ENCODE results near the gene PSD4.

PSD4 gene

GRCh38 chr2:113238871-113239839 is 65.4 kb downstream of the PSD4 start:
- WGBS = 94% methylated on average over 9 of the region's 9 CpGs
- peaks cover 32 to 48% of the 10 kb centered on the region in 2 experiments for H3K36me3 ChIP-seq (ENCODE audit: control insufficient read depth in 1 of 2, insufficient read depth in 2 of 2, low read depth in 1 of 2, low read length in 2 of 2)

GRCh38 chr2:113240150-113240914 is 66.6 kb downstream of the PSD4 start:
- H3K4me1 ChIP-seq (ENCODE audit: control insufficient read depth, insufficient read depth, low read depth, low read length) = peaks cover 42% of the 10 kb centered on the region
- peak overlapping the region; percentile 85 for H2AK5ac ChIP-seq (ENCODE audit: low read length, severe bottlenecking)
- H3K27me3 ChIP-seq (ENCODE audit: control insufficient read depth in 1 of 2, insufficient read depth in 1 of 2, low read length in 2 of 2) = no peaks in the 10 kb centered on the region
- peak overlapping the region; percentile 85 for H3K9ac ChIP-seq (ENCODE audit: low read length)
- WGBS = 16% methylated on average over 12 of the region's 15 CpGs
- H3K79me1 ChIP-seq (replicated peaks; ENCODE audit: low read length, poor library complexity, severe bottlenecking) = peaks cover 1% of the 10 kb centered on the region
- no peak overlapping the region for H4K8ac ChIP-seq (ENCODE audit: low read length)
- H2BK15ac ChIP-seq (ENCODE audit: low read depth, poor library complexity, severe bottlenecking) = no peak overlapping the region
- no peak overlapping the region for H2AFZ ChIP-seq (ENCODE audit: low read depth, low read length)
- H3K4me3 ChIP-seq (ENCODE audit: insufficient read depth in 1 of 2, low read depth in 1 of 2, low read length in 2 of 2) = peak overlapping the region in 1 of 2 experiments; percentile 36
- H3K18ac ChIP-seq (ENCODE audit: low read depth in 1 of 2, low read length in 2 of 2) = peak overlapping the region; percentile 41 to 49
- H3K23ac ChIP-seq (ENCODE audit: low read length in 2 of 2) = no peak overlapping the region
- DNase-seq = peak; percentile 87
- H3K27ac ChIP-seq (ENCODE audit: low read length, poor library complexity, severe bottlenecking) = peak overlapping the region; percentile 96
- H3K14ac ChIP-seq (ENCODE audit: low read length in 2 of 2) = no peak overlapping the region
- no peak overlapping the region for H4K91ac ChIP-seq (ENCODE audit: low read length)
- H2BK120ac ChIP-seq (ENCODE audit: low read depth, low read length) = no peak overlapping the region
- no peak overlapping the region for H3K4ac ChIP-seq (ENCODE audit: low read depth in 1 of 2, low read length in 2 of 2)
- no peak overlapping the region for H3K4me2 ChIP-seq (ENCODE audit: low read length, poor library complexity, severe bottlenecking)
- no peaks in the 10 kb centered on the region for H3K9me3 ChIP-seq (ENCODE audit: control insufficient read depth, low read length)
- peak overlapping the region; percentile 80 for H2BK5ac ChIP-seq (ENCODE audit: low read depth, low read length, poor library complexity, severe bottlenecking)
- H3K36me3 ChIP-seq (ENCODE audit: control insufficient read depth in 1 of 2, insufficient read depth in 2 of 2, low read depth in 1 of 2, low read length in 2 of 2) = peaks cover 32 to 43% of the 10 kb centered on the region in 2 experiments
- peak overlapping the region in 1 of 2 experiments; percentile 30 for H2BK12ac ChIP-seq (ENCODE audit: low read length in 2 of 2)

More at GRCh38 chr2:113238871-113239839, 65.4 kb downstream of the PSD4 start:
- H2AFZ ChIP-seq (ENCODE audit: low read depth, low read length) = no peak overlapping the region
- H3K9ac ChIP-seq (ENCODE audit: low read length) = peak overlapping the region; percentile 85
- no peaks in the 10 kb centered on the region for H3K9me3 ChIP-seq (ENCODE audit: control insufficient read depth, low read length)
- no peaks in the 10 kb centered on the region for H3K27me3 ChIP-seq (ENCODE audit: control insufficient read depth in 1 of 2, insufficient read depth in 1 of 2, low read length in 2 of 2)
- peaks cover 34% of the 10 kb centered on the region for H3K4me1 ChIP-seq (ENCODE audit: control insufficient read depth, insufficient read depth, low read depth, low read length)
- H3K14ac ChIP-seq (ENCODE audit: low read length in 2 of 2) = no peak overlapping the region
- no peak overlapping the region for H2BK120ac ChIP-seq (ENCODE audit: low read depth, low read length)
- peak overlapping the region; percentile 96 for H3K27ac ChIP-seq (ENCODE audit: low read length, poor library complexity, severe bottlenecking)
- peak overlapping the region; percentile 72 for H4K91ac ChIP-seq (ENCODE audit: low read length)
- H3K79me1 ChIP-seq (replicated peaks; ENCODE audit: low read length, poor library complexity, severe bottlenecking) = no peaks in the 10 kb centered on the region
- peak overlapping the region; percentile 49 to 52 for H3K18ac ChIP-seq (ENCODE audit: low read depth in 1 of 2, low read length in 2 of 2)
- no peak overlapping the region for H2BK15ac ChIP-seq (ENCODE audit: low read depth, poor library complexity, severe bottlenecking)
- H3K4me3 ChIP-seq (ENCODE audit: insufficient read depth in 1 of 2, low read depth in 1 of 2, low read length in 2 of 2) = peak overlapping the region in 1 of 2 experiments; percentile 72
- no peak overlapping the region for H3K4ac ChIP-seq (ENCODE audit: low read depth in 1 of 2, low read length in 2 of 2)
- H2BK12ac ChIP-seq (ENCODE audit: low read length in 2 of 2) = no peak overlapping the region
- peak overlapping the region; percentile 85 for H2AK5ac ChIP-seq (ENCODE audit: low read length, severe bottlenecking)
- DNase-seq = no peak
- no peak overlapping the region for H3K23ac ChIP-seq (ENCODE audit: low read length in 2 of 2)
- H2BK5ac ChIP-seq (ENCODE audit: low read depth, low read length, poor library complexity, severe bottlenecking) = no peak overlapping the region
- no peak overlapping the region for H4K8ac ChIP-seq (ENCODE audit: low read length)
- no peak overlapping the region for H3K4me2 ChIP-seq (ENCODE audit: low read length, poor library complexity, severe bottlenecking)

GRCh38 chr2:113240915-113241911 is 67.4 kb downstream of the PSD4 start:
- Histone ChIP-seq H3K9me3 (ENCODE audit: control insufficient read depth, low read length) (no peaks in the 10 kb centered on the region), H2BK5ac (ENCODE audit: low read depth, low read length, poor library complexity, severe bottlenecking) (peak overlapping the region; percentile 87), H3K4ac (ENCODE audit: low read depth in 1 of 2, low read length in 2 of 2) (peak overlapping the region in 1 of 2 experiments; percentile 22), H3K9ac (ENCODE audit: low read length) (peak overlapping the region; percentile 85), H2BK12ac (ENCODE audit: low read length in 2 of 2) (peak overlapping the region; percentile 12 to 33), H3K27me3 (ENCODE audit: control insufficient read depth in 1 of 2, insufficient read depth in 1 of 2, low read length in 2 of 2) (no peaks in the 10 kb centered on the region), H3K14ac (ENCODE audit: low read length in 2 of 2) (no peak overlapping the region), H3K18ac (ENCODE audit: low read depth in 1 of 2, low read length in 2 of 2) (peak overlapping the region; percentile 6 to 79), H3K4me3 (ENCODE audit: insufficient read depth in 1 of 2, low read depth in 1 of 2, low read length in 2 of 2) (peak overlapping the region in 1 of 2 experiments; percentile 36), H4K8ac (ENCODE audit: low read length) (no peak overlapping the region), H3K79me1 (replicated peaks; ENCODE audit: low read length, poor library complexity, severe bottlenecking) (peaks cover 1% of the 10 kb centered on the region), H3K36me3 (ENCODE audit: control insufficient read depth in 1 of 2, insufficient read depth in 2 of 2, low read depth in 1 of 2, low read length in 2 of 2) (peaks cover 32 to 41% of the 10 kb centered on the region in 2 experiments), H2AK5ac (ENCODE audit: low read length, severe bottlenecking) (peak overlapping the region; percentile 68), H4K91ac (ENCODE audit: low read length) (peak overlapping the region; percentile 58), H3K4me1 (ENCODE audit: control insufficient read depth, insufficient read depth, low read depth, low read length) (peaks cover 46% of the 10 kb centered on the region), H3K27ac (ENCODE audit: low read length, poor library complexity, severe bottlenecking) (peak overlapping the region; percentile 96), H2BK120ac (ENCODE audit: low read depth, low read length) (peak overlapping the region; percentile 24), H2AFZ (ENCODE audit: low read depth, low read length) (no peak overlapping the region), H3K4me2 (ENCODE audit: low read length, poor library complexity, severe bottlenecking) (no peak overlapping the region), H3K23ac (ENCODE audit: low read length in 2 of 2) (no peak overlapping the region), H2BK15ac (ENCODE audit: low read depth, poor library complexity, severe bottlenecking) (peak overlapping the region; percentile 73)
- WGBS = 63% methylated on average over 18 of the region's 18 CpGs
- DNase-seq = peak; percentile 98

Data from mesenchymal stem cell (in vitro differentiated cells and primary cell).